DOHH2 (cell line): ENCODE data around the gene CLDN18.

Experiments used
- CTCF ChIP-seq: fragments of 200-600 bp; sonication (generic); IDR thresholded peaks from one replicate; pipeline ENCODE4 v1.5.1; 2014; ENCODE audit warnings: antibody characterized with exemption, mild to moderate bottlenecking, low read depth, low read length; ENCODE audit not compliant: poor library complexity, severe bottlenecking
- EZH2phosphoT487 ChIP-seq: fragments of 200-600 bp; sonication (generic); IDR thresholded peaks from 2 replicates; pipeline ENCODE4 v1.6.1; 2017; ENCODE audit warnings: borderline replicate concordance, mild to moderate bottlenecking, antibody characterized with exemption, low read length, moderate library complexity, mixed read lengths

GRCh38 chr3:138060792-138061191 lies 50.8 kb downstream of the CLDN18 start:
- TF ChIP-seq CTCF (no peak), EZH2phosphoT487 (no peak)
